SK-N-SH (cell line): ENCODE results near the gene LRRC27. TPM values are rescaled to one million over a fixed set of nuclear protein-coding genes. Genes with fewer than 3 reads are reported as not detected.

Experiments
- CTCF ChIA-PET: fragments of 300-600, 350-600 bp; formaldehyde crosslinking; extraction: SDS; loops from one replicate; lab custom pipeline; 2021; lab: Yijun Ruan, JAX
- POLR2A ChIA-PET: fragments of 350-600 bp; sonication (Branson Sonifier 250); formaldehyde crosslinking; extraction: SDS; loops from one replicate; lab custom pipeline; 2020; ENCODE audit warnings: antibody characterized with exemption, inconsistent platforms; lab: Yijun Ruan, JAX
- DNase-seq: peaks from one replicate; pipeline ENCODE4 v3.0.0; 2012
- H2AFZ ChIP-seq: fragments of 200-600 bp; sonication (generic); 2 replicates; pipeline ENCODE4 v1.8.1; 2016; ENCODE audit warnings: antibody characterized with exemption, mild to moderate bottlenecking, low read depth
- H3F3A ChIP-seq: fragments of 200-600 bp; sonication (generic); replicated peaks from 2 replicates; pipeline ENCODE3; 2016; ENCODE audit warnings: antibody characterized with exemption, mild to moderate bottlenecking; ENCODE audit not compliant: insufficient read depth
- H3K27ac ChIP-seq, 2 experiments: fragments of 200-500 bp in 1 of 2; fragments of 200-600 bp in 1 of 2; sonication (Bioruptor generic) in 1 of 2; sonication (generic), shearing (Covaris generic) in 1 of 2; 2 replicates each; pipeline versions ENCODE4 v1.5.1 to v1.6.1; 2014 to 2016; ENCODE audit warnings: low read depth in 2 of 2, inconsistent platforms in 1 of 2, low read length in 1 of 2, mild to moderate bottlenecking in 1 of 2, mixed read lengths in 1 of 2
- H3K27me3 ChIP-seq: fragments of 200-600 bp; sonication (generic), shearing (Covaris generic); 2 replicates; pipeline ENCODE4 v1.6.1; 2016; ENCODE audit warnings: mixed run types; ENCODE audit not compliant: insufficient read depth
- H3K36me3 ChIP-seq, 2 experiments: fragments of 200-500 bp in 1 of 2; fragments of 200-600 bp in 1 of 2; sonication (Bioruptor generic) in 1 of 2; sonication (generic) in 1 of 2; replicated peaks in 1 of 2; 2 replicates each; pipeline versions ENCODE3 to v1.5.1; 2014 to 2016; ENCODE audit warnings: low read length in 1 of 2, mild to moderate bottlenecking in 1 of 2; ENCODE audit not compliant: insufficient read depth in 2 of 2, control insufficient read depth in 1 of 2
- H3K4me1 ChIP-seq, 2 experiments: fragments of 200-500 bp in 1 of 2; fragments of 200-600 bp in 1 of 2; sonication (Bioruptor generic) in 1 of 2; sonication (generic), shearing (Covaris generic) in 1 of 2; 2 replicates each; pipeline versions ENCODE4 v1.5.1 to v1.6.1; 2014 to 2016; ENCODE audit warnings: low read depth in 1 of 2, low read length in 1 of 2, mixed run types in 1 of 2; ENCODE audit not compliant: insufficient read depth in 2 of 2, control insufficient read depth in 1 of 2
- H3K4me2 ChIP-seq: fragments of 200-600 bp; sonication (generic), shearing (Covaris generic); 2 replicates; pipeline ENCODE4 v1.6.1; 2017; ENCODE audit warnings: mixed run types
- H3K4me3 ChIP-seq, 2 experiments: fragments of 200-500 bp in 1 of 2; fragments of 200-600 bp in 1 of 2; sonication (Bioruptor generic) in 1 of 2; sonication (generic), shearing (Covaris generic) in 1 of 2; 2 replicates each; pipeline versions ENCODE4 v1.5.1 to v1.8.1; 2014 to 2016; ENCODE audit warnings: low read depth in 2 of 2, inconsistent platforms in 1 of 2, low read length in 1 of 2, mild to moderate bottlenecking in 1 of 2, mixed read lengths in 1 of 2, moderate library complexity in 1 of 2
- H3K79me2 ChIP-seq: fragments of 200-600 bp; sonication (generic); 2 replicates; pipeline ENCODE4 v1.8.1; 2017; ENCODE audit warnings: mild to moderate bottlenecking; ENCODE audit not compliant: insufficient read depth
- H3K9ac ChIP-seq: fragments of 200-600 bp; sonication (generic); 2 replicates; pipeline ENCODE4 v1.6.1; 2017; ENCODE audit warnings: mixed run types
- H3K9me2 ChIP-seq: fragments of 200-600 bp; sonication (generic); 2 replicates; pipeline ENCODE4 v1.6.1; 2017; ENCODE audit warnings: mixed run types
- H3K9me3 ChIP-seq: fragments of 200-600 bp; sonication (generic); 2 replicates; pipeline ENCODE4 v1.6.1; 2017; ENCODE audit warnings: mixed run types, mild to moderate bottlenecking, moderate library complexity
- H4K20me1 ChIP-seq: fragments of 200-600 bp; sonication (generic); 2 replicates; pipeline ENCODE4 v1.6.1; 2017; ENCODE audit warnings: mild to moderate bottlenecking, mixed run types; ENCODE audit not compliant: insufficient read depth
- CHD2 ChIP-seq: fragments of 150-350 bp; IDR thresholded peaks from 2 replicates; pipeline ENCODE4 v1.6.1; 2018; ENCODE audit warnings: low read length; ENCODE audit not compliant: partially characterized antibody
- ELF1 ChIP-seq: IDR thresholded peaks from 2 replicates; pipeline ENCODE4 v1.4.0; 2012
- EP300 ChIP-seq, 2 experiments: IDR thresholded peaks; 2 replicates each; pipeline versions ENCODE4 v1.4.0 to v1.6.1; 2012; ENCODE audit warnings: borderline replicate concordance in 1 of 2, low read depth in 1 of 2, low read length in 1 of 2
- EZH2phosphoT487 ChIP-seq: fragments of 200-600 bp; sonication (generic); IDR thresholded peaks from 2 replicates; pipeline ENCODE4 v1.6.1; 2017; ENCODE audit warnings: low read depth, mixed run types, mild to moderate bottlenecking, antibody characterized with exemption, moderate library complexity, borderline replicate concordance
- GABPA ChIP-seq: IDR thresholded peaks from 2 replicates; pipeline ENCODE4 v1.4.0; 2012; ENCODE audit warnings: low read depth, mild to moderate bottlenecking
- MXI1 ChIP-seq: IDR thresholded peaks from 2 replicates; pipeline ENCODE4 v1.6.1; 2012; ENCODE audit warnings: mild to moderate bottlenecking, low read depth, low read length, improper control_type of control experiment
- RAD21 ChIP-seq: IDR thresholded peaks from 2 replicates; pipeline ENCODE4 v1.6.1; 2012; ENCODE audit warnings: mild to moderate bottlenecking, low read length
- RCOR1 ChIP-seq: fragments of 150-350 bp; IDR thresholded peaks from 2 replicates; pipeline ENCODE4 v1.6.1; 2017; ENCODE audit warnings: antibody characterized with exemption, low read length
- YY1 ChIP-seq: IDR thresholded peaks from 2 replicates; pipeline ENCODE4 v1.4.0; 2012; ENCODE audit warnings: low read depth, mild to moderate bottlenecking
- WGBS: methylation state at CpG from one replicate; pipeline ENCODE4 v1.1.6; 2017; ENCODE audit warnings: low lambda C conversion rate; 5-methylcytosine and 5-hydroxymethylcytosine counted together
- polyA plus RNA-seq, 3 experiments: library from polyadenylated mRNA; depleted of rRNA; stranded (reverse); fragments of >200 nt; gene quantifications; 2 replicates each; pipeline ENCODE4 v1.2.3, GENCODE V29; 2012
- TF ChIP-seq, protein P1 (sequence below): IDR thresholded peaks from 2 replicates; pipeline ENCODE4 v1.4.0; 2012; ENCODE audit warnings: low read depth
- TF ChIP-seq, protein P2 (sequence below): IDR thresholded peaks from 2 replicates; pipeline ENCODE4; 2012
- TF ChIP-seq, protein P3 (sequence below): IDR thresholded peaks from 2 replicates; pipeline ENCODE4 v1.6.1; 2012; ENCODE audit warnings: mild to moderate bottlenecking, low read depth, low read length, moderate library complexity

Gene LRRC27
- polyA plus RNA-seq, 1 of the 3 experiments (the other 2 are of a cell fraction) = 10.0 TPM

DNA sequence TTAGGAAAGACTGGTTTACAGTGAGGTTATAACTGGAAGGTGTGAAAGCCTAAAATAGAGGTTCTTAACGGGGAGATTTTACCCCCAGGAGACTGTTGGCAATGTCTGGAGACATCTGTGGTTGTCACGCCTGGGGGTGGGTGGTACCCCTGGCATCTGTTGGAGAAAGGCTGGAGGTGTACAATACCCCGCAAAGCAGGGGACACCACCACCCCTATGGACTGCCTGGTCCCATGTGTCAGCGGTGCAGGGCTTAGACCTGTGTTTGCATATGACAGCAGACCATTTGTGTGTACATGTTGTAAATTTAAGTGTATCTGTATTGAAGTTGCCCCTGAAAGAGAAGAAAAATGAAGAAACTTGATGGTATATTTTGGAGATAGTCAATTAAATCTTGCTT lies 9.8 kb downstream of the LRRC27 start (continued):
- TF ChIP-seq, protein P1, sequence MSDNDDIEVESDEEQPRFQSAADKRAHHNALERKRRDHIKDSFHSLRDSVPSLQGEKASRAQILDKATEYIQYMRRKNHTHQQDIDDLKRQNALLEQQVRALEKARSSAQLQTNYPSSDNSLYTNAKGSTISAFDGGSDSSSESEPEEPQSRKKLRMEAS = no peak
- no peak for TF ChIP-seq GABPA

DNA sequence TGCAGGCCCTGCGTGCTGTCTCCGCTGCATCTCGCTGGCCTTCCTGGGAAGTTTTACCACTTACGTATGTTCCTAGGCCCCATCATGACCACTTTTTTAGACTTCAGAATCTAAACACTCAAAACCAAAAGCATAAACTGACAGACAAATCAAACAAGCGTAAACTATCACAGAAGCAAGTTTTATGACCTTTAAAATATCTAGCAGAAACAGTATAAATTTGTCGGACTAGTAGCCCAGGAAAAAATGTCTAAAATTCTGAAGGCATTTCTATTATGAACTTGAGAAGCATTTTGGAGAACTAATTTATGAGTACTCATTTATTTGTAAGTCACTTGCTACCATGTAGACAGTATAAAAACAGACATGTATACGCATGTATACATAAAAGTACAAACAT lies 10.6 kb downstream of the LRRC27 start:
- no peak for DNase-seq
- CTCF ChIA-PET = interaction anchor here (1.0 to 1.6 kb wide), 2 partner anchors 9 to 18 kb away, joined by 3 to 5 read pairs; no protein-coding TSS in a partner anchor
- Histone ChIP-seq H3K4me2 (no peak overlapping the region), H4K20me1 (no peaks in the 10 kb centered on the region), H3K27ac (no peak overlapping the region), H3K27me3 (no peaks in the 10 kb centered on the region), H3K36me3 (peaks cover 22 to 43% of the 10 kb centered on the region in 2 experiments), H2AFZ (no peak overlapping the region), H3K9me3 (no peaks in the 10 kb centered on the region)
- TF ChIP-seq ELF1 (no peak), GABPA (no peak), EP300 (IDR thresholded peaks at IDR 0.05; ENCODE audit: borderline replicate concordance in 1 of 2, low read depth in 1 of 2, low read length in 1 of 2) (no peak), CHD2 (no peak), YY1 (no peak), MXI1 (no peak), RCOR1 (no peak), RAD21 (no peak), EZH2phosphoT487 (no peak)
- TF ChIP-seq, protein P2, sequence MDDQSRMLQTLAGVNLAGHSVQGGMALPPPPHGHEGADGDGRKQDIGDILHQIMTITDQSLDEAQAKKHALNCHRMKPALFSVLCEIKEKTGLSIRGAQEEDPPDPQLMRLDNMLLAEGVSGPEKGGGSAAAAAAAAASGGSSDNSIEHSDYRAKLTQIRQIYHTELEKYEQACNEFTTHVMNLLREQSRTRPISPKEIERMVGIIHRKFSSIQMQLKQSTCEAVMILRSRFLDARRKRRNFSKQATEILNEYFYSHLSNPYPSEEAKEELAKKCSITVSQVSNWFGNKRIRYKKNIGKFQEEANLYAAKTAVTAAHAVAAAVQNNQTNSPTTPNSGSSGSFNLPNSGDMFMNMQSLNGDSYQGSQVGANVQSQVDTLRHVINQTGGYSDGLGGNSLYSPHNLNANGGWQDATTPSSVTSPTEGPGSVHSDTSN = no peak
- TF ChIP-seq, protein P3, sequence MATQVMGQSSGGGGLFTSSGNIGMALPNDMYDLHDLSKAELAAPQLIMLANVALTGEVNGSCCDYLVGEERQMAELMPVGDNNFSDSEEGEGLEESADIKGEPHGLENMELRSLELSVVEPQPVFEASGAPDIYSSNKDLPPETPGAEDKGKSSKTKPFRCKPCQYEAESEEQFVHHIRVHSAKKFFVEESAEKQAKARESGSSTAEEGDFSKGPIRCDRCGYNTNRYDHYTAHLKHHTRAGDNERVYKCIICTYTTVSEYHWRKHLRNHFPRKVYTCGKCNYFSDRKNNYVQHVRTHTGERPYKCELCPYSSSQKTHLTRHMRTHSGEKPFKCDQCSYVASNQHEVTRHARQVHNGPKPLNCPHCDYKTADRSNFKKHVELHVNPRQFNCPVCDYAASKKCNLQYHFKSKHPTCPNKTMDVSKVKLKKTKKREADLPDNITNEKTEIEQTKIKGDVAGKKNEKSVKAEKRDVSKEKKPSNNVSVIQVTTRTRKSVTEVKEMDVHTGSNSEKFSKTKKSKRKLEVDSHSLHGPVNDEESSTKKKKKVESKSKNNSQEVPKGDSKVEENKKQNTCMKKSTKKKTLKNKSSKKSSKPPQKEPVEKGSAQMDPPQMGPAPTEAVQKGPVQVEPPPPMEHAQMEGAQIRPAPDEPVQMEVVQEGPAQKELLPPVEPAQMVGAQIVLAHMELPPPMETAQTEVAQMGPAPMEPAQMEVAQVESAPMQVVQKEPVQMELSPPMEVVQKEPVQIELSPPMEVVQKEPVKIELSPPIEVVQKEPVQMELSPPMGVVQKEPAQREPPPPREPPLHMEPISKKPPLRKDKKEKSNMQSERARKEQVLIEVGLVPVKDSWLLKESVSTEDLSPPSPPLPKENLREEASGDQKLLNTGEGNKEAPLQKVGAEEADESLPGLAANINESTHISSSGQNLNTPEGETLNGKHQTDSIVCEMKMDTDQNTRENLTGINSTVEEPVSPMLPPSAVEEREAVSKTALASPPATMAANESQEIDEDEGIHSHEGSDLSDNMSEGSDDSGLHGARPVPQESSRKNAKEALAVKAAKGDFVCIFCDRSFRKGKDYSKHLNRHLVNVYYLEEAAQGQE = no peak
- TF ChIP-seq, all 33 proteins: peak for 0
- no peaks in the 10 kb centered on the region for H3F3A ChIP-seq
- no peaks in the 10 kb centered on the region for H3K4me1 ChIP-seq
- H3K79me2 ChIP-seq = no peaks in the 10 kb centered on the region
- WGBS = 97% methylated on average over 7 of the region's 7 CpGs
- POLR2A ChIA-PET = no interaction called here
- no peaks in the 10 kb centered on the region for H3K9me2 ChIP-seq
- no peak overlapping the region for H3K4me3 ChIP-seq
- H3K9ac ChIP-seq = no peak overlapping the region
